ENCODE data around the gene GPR3. TPM values are rescaled to one million over a fixed set of nuclear protein-coding genes. Genes with fewer than 3 reads are reported as not detected.
"Not testable (repeated sequence)": the region's sequence is repeated elsewhere in the genome, so short reads cannot be mapped to it uniquely, and the experiment has no call there.

GPR3 gene
- total RNA-seq, 2 donors from 2014 or later: not detected

DNA sequence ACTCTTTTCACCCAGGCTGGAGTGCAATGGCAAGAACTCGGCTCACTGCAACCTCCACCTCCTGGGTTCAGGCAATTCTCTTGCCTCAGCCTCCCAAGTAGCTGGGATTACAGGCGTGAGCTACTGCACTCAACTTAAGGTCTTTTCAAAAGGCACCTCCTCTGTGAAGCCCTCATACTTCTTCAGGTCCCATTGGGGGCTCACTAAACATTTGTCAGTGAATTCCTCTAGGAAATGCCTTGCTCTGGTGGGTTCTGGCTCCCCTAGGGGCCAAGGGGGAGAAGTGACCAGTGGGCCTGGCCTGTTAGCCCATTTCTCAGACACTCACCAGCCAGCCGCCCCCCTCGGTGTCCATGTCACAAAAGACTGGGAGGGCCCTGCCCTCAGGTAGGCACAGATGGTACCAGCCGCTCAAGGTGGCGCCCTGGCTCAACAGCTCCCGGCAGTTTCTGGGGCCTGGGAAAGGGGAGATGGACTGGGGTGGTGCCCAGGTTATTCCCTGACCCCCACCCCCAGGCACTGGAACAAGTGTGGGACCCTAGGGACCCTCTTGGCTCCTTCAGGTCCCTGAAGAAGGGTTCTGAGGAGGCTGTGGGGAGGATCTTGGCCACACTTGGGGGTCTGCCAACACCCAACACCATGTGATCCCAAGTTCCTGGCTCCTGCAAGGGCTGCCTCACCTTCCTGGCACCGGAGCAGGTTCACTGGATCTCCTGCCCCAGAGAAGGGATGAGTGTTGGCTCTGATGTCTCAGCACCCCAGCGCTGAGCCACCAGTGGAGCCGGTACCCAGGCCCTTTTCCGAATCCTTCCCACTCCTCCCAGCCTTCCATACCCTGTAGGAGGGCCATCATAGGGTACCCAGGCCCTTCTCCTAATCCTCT is 19.4 kb upstream of the GPR3 start:
- ATAC-seq: no peak
- no peak for DNase-seq
- intact Hi-C loops (cut with DNase I, micrococcal nuclease): no loop called here

DNA sequence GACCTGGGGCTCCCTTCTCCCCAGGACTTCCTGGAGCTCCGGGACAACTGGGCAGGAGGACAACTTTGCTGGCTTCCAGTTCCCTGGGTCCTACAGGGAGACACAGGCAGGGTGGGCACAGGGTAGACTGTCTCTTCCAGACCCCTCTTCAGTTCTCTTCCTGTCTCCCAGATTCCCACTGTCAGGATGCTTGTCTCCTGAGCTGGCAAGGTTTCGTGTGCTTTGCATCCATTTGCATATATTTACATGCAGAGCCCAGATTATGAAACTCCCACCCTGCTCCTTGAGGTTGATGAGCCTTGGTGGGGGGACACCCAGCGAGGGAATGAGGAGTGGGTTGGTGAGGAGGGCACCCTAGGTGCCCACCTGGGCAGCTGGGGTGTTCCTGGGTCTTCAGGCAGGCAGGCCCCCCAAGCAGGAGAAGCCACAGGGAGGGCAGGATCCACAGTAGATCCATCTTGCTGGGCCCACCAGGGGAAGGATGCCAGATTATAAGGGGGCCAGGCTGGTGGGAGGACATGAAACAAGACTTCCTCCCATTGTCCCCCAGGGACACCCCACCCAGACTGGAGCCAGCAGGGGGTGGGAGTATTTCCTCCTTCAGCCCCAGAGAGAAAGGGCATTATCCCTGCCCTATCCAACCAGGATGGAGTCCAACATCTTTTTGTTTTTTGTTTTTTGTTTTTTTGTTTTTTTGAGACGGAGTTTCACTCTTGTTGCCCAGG is 17.9 kb upstream of the GPR3 start, which contains the start of gene FCN3:
Gene FCN3, minus strand, starts transcription at position 463 of the 725 bp plus-strand sequence. Its CDS starts 6 bp downstream, at position 457.
- intact Hi-C loops (cut with DNase I, micrococcal nuclease): no loop called here
- ATAC-seq: no peak
- DNase-seq: no peak

DNA sequence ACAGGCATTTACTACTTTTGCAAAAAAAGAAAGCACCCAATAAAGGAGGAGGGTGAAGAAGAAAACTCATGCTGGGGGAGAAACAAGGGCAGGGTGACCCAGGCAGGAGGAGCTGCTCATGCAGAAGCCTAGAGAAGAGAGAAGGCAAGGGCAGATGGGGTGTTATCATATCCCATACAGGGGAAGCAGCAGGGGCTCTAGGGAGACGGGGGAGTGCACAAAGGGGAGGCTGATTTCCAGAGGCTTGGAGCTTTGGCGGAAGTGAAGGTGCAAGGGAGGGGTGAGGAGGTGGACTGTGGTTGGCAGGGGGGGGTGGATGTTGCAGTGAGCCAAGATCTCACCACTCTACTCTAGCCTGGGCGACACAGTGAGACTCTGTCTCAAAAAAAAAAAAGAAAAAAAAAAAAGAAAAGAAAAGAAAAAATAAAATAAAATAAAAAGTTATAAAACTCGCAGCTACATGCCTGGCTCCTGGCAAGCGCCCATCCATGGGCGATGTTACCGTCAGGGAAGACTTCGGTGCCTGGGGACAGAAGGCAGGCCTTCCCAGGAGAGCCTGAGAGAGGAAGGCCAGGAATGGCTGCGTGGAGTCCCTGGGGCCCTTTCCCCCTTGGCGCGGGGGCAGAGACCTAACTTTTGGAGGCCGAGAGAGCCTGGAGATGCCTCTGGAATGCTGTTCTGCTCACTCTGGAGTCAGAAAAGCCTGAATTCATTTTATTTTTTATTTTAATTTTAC is 14.5 kb upstream of the GPR3 start:
- ATAC-seq (no peak), DNase-seq (no peak)
- intact Hi-C loops (cut with DNase I, micrococcal nuclease): no loop called here

DNA sequence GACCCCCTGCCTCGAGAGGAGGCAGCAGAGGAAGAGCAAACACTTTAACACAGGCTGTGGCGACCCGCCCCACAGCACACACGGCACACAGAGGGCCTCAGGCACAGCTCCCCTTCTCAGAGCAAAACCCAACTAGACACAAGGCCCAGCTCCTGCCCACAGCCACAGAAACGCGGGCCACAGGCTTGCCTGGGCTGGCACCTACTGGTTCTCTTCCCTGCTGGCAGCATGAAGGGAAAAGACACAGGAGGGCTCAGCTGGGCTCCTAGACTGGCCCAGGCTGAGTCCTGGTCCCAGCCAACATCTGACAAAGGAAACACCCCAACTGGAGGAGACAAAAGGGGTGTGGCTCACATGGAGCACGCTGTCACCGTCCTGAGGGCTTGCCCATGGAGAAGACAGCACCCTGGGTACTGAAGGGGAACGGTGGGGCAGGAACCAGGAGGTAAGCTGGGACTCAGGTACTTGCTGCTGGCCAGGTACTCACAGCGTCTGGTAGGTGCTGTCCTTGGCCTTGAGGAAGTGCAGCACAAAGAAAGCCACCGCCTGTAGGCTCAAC is 12.8 kb upstream of the GPR3 start:
- DNase-seq: no peak
- ATAC-seq: no peak
- intact Hi-C loops (cut with DNase I, micrococcal nuclease): loop anchor here in 1 of 2 donors (10.0 kb wide), 1 partner anchor 45 kb away; no protein-coding TSS in a partner anchor

DNA sequence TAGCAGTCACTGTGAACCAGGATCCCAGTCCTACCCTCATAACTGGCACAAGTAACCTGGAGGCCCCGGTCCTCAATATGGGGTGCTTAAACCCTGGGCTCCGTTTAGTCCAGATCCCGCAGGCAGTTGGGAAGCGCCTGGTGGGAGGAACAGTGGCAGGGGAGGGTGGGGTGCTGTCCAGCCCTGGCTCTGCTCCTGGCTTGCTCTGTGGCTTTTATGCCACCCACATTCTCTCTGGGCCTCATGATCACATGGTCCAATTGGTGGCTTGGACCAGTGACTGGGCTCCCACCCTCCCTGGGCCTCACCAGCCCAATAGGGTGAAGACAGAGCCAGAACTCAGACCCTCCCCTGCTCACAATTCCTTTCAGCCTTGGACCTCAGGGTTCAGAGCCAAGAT is 12.2 kb upstream of the GPR3 start:
- DNase-seq (no peak), ATAC-seq (no peak)
- intact Hi-C loops (cut with DNase I, micrococcal nuclease): loop anchor here in 1 of 2 donors (10.0 kb wide), 1 partner anchor 45 kb away; no protein-coding TSS in a partner anchor

DNA sequence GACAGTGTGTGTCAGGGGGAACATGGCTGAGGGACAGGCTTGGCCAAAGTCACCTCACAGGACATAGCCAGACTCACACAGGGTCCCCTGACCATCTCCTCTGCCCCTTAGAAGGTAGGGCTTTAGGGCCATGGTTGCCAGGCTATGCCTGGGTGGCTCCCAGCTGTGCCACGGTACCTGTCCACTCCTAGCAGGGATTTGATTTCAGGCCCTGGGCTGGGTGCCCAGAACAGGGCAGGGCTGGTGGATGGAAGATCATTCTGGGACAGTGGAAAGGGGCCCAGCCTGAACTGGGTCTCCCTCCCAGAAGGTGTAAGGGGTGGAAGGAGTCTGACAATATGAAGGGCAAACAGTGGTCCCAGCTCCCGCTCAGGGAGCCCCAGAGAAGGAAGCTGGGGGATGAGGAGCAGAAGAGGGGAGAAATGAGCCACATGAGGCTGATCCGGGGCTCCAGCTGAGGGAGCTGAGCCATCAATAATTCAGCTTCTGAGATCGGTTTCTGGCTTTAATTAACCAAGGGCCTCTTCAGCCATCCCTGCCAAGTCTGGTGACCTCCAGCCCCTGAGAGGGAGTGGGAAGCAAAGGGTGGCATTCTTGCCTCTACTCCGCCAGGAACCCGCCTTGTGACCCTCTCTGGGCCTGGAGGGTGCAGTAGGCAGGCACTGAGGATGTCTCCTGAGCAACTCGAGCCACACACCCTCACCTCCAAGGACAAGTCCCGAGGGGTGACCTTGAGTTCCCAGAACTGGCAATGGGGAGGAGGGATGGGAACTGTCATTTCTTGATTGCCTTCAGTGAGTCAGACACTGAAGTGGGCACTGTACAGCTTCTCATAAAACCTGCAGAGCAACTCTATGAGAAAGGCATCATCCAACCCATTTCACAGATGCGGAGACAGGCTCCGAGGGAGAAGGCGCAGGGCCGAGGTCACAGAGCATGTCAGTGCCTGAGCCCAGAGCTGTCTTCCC is 11.4 kb upstream of the GPR3 start:
- DNase-seq (no peak), ATAC-seq (peak; percentile 14)
- intact Hi-C loops (cut with DNase I, micrococcal nuclease): loop anchor here in 1 of 2 donors (10.0 kb wide), 1 partner anchor 46 kb away; no protein-coding TSS in a partner anchor

DNA sequence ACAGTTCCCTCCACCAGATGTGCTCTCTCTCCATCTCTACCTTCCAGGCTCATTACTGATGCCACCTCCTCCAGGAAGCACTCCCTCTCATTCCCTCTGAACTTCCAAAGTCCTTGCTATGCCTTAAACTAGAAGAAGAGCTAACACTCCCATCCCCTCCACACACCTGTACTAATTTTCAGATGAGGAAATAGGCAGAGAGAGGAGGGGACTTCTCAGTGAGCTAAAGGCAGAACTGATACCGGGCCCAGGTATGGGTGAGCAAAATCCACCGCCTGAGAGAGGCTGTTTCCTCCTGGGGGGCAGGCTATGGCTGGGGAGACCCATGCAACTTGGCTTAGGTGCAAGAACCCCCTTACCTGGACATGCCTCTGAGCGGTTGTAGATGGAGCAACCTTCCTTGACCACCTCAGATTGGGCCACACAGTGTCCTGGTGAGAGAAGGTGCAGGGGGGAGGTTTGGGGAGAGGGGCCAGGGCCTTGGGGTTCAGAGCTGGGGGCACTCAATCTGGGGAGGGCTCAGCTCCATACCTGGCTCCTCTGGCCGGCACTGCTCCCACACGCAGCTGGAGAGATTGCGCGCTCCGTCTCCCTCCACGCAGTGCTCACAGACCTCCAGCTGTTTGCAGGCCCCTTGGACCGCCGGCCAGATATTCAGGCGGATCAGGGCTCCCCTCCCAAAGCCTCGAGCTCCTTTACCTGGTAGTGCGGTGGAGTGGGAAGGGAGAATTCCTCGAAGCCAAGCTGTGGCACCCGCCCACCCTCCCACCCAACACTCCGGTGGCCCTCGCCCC is 10.3 kb upstream of the GPR3 start:
- ATAC-seq (no peak), DNase-seq (no peak)
- intact Hi-C loops (cut with DNase I, micrococcal nuclease): loop anchor here in 1 of 2 donors (10.0 kb wide), 1 partner anchor 47 kb away; no protein-coding TSS in a partner anchor

DNA sequence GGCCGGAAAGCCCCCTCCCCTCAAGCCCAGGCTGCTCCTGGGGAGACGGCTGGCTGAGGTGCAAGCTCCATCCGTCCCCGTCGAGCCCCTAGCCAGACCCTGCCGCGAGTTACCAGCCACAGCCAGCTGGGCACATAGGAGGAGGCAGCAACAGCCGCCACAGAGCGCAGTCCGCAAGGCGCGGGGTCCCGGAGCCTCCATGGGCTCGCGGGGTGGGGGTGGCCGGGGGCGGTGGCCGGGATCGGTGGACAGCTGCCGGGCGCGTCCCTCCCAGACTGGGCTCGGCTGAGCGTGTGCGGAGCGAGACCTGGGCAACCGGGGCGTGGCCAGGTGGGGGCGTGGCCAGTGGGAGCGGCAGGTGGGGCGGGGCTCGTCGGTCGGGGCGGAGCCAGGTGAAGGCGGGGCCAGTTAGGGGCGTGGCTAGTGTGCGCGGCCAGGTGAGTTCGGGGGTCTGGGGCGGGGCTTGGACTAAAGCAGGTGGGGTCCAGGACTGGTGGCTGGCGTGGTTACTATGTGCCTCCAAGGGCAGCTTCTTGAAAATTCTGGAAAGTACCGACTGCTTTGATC is 9.3 kb upstream of the GPR3 start, which contains the start of gene CD164L2:
Gene CD164L2, minus strand, starts transcription at position 295 of the 567 bp plus-strand sequence. Its CDS starts 94 bp downstream, at position 201.
- intact Hi-C loops (cut with DNase I, micrococcal nuclease): loop anchor here in 1 of 2 donors (10.0 kb wide), 1 partner anchor 48 kb away; no protein-coding TSS in a partner anchor
- DNase-seq (peak; percentile 71 to 90), ATAC-seq (peak; percentile 98)

DNA sequence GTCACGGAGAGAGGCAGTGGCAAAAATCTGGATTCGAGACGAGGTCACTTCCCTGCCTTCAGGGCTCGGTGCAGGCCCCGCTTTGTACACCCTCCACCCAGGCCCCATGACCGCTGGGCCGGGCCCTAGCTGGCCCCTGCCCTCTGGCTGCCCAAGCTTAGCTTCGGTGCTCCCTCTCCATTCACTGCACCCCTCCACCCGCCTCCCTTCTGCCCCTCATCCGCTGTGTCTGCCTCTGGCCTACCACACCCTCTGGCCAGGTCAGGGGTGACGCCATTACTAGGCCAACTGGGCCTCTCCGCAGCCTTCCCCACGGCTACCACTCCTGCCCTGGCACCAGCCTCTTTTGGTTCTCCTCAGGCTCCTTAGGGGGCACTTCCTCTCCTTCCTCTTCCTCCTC is 8.8 kb upstream of the GPR3 start:
- intact Hi-C loops (cut with DNase I, micrococcal nuclease): loop anchor here in 1 of 2 donors (10.0 kb wide), 1 partner anchor 49 kb away; no protein-coding TSS in a partner anchor
- ATAC-seq: no peak
- no peak for DNase-seq

DNA sequence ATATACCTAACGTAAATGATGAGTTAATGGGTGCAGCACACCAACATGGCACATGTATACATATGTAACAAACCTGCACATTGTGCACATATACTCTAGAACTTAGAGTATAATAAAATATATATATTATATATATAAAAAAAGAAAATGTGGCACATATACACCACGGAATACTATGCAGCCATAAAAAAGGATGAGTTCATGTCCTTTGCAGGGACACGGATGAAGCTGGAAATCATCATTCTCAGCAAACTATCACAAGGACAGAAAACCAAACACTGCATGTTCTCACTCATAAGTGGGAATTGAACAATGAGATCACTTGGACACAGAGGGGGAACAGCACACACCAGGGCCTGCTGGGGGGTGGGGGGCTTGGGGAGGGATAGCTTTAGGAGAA is 7.6 kb upstream of the GPR3 start:
- DNase-seq, ATAC-seq: not testable (repeated sequence)
- intact Hi-C loops (cut with DNase I, micrococcal nuclease): loop anchor here in 1 of 2 donors (5.0 to 10.0 kb wide), 2 partner anchors 50 to 82 kb away; no protein-coding TSS in a partner anchor

DNA sequence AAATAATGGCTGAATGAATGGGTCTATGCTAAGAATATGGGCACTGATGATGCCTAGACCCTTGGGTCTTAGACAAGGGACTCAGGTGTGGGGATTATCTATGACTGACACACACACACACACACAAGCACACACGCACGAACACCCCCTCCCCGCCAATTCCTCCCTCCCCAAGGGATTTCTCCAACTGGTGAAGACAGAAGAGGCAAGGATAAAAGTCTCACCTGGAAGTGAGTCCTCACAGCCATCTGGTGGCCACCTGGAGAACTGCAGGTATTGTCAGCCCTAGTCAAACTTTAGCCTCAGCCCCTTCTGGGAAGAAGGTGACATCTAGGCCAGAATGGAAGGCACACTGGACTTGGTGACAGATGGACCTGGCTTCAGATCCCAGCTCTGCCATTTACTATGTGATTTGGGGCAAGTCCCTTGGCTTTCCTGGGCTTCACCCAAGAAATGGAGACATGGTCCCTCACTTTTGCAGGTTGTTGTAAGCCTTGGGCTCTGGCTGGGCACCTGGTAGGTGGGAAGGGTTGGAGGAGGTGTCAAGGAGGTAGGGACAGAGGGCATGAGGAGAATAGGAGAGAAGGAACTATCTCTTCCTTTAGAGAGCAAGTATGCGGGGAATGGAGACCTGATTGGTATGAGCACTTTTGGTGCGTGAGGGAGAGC is 4.0 kb upstream of the GPR3 start:
- DNase-seq: peak; percentile 67 to 86
- intact Hi-C loops (cut with DNase I, micrococcal nuclease): loop anchor here in 1 of 2 donors (5.0 to 10.0 kb wide), 2 partner anchors 54 to 86 kb away; no protein-coding TSS in a partner anchor
- peak; percentile 37 for ATAC-seq

DNA sequence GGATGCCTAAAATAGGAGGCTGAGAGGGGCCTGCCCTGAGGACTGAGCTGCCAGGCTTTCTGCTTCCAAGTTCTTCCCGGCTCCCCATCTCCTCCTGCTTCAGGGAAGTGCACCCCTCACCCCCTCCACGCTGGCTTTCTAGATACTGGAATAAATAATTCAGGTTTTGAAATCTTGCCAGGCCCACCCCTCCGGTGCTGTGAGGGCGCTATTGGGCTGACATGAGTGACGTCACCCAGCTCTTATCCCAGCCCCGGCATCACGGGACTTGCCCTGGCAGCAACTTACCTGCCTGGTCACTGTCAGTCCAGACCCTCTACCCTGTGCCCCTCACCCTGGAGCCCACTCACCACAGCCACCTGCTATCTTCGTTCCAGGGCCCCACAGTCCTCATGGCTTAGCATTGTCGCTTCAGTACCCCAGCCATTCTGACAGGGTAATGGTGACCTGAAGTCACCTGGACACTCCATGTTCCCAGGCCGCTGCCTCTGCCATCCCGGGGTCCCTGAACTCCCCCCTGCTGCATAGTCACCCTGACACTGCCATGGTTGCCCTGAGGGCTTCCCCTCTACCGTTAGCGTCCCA is 819 bp upstream of the GPR3 start:
- intact Hi-C loops (cut with DNase I, micrococcal nuclease): loop anchor here (5.0 to 10.0 kb wide), 3 partner anchors 89 to 216 kb away; partner anchors contain the start of gene AHDC1 (in 1 of the 2)
- ATAC-seq: peak; percentile 31
- DNase-seq: peak; percentile 40 to 64

DNA sequence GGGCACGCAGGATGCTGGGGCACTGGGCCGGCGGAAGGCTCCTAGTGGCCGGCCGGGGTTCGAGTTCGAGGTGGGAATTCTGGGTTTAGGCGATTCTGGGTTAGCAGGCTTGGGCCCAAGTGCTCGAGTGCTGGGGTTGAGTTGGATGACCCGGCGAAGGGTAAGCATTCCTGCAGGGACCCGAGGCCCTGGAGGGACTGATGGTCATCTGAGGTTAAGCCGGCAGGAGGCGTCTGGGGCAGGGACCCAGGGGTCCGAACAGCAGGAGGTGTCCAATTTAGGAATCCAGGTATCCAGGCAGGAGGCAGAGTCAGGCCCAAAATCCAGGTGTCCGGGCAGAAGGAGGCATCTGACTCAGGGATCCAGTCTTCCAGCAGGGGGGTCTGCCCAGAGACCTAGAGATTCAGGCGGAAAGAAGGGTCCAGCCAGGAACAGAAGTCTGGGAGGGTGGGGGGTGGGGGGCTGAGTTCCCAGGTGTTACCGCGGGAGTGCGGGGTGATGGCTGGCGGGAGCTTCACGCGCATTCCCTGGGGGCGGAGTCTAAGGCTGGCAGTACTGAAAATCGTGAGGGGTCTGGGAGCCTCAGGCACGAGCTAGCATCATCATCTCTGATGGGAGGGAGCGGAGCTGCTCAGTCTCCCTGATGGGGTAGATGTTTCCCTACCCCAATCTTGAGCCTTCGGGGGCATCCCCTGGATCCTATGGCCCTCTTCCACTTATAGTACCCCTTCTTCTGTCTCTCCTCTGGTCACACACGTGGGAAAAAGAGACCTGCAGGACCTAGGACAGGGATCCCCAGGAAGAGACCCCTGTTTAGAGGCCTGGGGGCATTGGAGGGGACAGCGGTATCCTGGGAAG is 585 bp downstream of the GPR3 start:
- DNase-seq (no peak), ATAC-seq (no peak)
- intact Hi-C loops (cut with DNase I, micrococcal nuclease): loop anchor here (5.0 to 10.0 kb wide), 3 partner anchors 91 to 214 kb away; partner anchors contain the start of gene AHDC1 (in 1 of the 2)

All from left colon (tissue), 2 donors.